HL-60/S4 treated with retinoic acid at 250 ng/mL for 4 days and 3 days (cell line): Measurements from ENCODE around the gene TPRG1L.

Experiments
- in situ Hi-C: fragments of 300-500 bp; cut with MboI; formaldehyde crosslinking; loops from 2 replicates; pipeline ENCODE4 v1.7.0; 2022; ENCODE audit warnings: low sequenced_read_pairs

Gene TPRG1L

DNA sequence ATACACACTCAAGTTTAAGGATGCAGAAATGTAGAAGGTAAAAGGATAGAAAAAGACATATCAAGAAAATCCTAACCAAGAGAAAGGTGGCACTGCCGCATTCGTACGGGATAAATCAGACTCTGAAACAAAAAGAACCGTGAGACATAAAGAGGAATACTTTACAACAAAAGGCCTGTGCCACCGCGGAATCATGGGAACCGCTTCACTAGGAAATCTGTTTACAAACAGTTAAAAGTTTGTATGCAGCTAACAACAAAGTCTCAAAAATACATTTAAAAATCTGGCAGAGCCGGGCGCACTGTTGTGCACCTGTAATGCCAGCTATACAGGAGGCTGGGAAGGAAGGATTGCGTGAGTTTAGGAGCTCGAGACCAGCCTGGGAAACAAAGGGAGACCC, 17.0 kb downstream of the TPRG1L start:
- in situ Hi-C loops = no loop called here

DNA sequence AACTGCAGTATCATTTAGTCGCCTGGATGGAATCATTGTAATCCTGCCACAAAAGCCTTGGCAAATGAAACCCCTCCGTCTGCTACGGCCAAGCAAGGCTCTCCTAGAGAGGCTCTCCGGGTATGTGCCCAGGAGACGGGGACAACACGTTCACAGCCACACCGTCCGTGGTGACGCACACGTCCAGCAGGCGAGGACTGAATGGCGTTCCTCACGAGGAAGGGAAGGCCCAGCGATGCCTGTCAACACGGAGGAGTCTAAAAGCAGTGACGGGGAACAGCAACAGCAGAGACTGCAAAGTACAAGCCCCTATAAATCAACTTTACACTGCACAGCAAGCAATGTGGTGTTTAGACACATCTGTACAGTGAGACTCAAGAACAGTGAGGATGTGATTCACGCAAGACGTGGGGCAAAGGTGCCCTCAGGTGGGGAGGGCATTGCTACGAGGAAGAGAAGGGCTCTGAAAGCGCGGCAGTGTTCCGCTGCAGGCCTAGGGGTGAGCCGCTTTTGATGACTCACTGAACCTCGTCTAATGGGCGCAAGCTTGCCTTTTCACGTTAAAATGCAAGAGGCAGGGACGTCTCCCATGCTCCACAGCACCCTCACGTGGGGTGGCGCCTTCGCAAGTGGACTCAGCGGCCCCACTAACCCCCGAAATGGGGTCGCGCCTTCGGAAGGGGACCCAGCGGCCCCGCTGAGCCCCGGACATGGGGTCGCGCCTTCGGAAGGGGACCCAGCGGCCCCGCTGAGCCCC, 18.3 kb downstream of the TPRG1L start:
- in situ Hi-C loops = no loop called here

DNA sequence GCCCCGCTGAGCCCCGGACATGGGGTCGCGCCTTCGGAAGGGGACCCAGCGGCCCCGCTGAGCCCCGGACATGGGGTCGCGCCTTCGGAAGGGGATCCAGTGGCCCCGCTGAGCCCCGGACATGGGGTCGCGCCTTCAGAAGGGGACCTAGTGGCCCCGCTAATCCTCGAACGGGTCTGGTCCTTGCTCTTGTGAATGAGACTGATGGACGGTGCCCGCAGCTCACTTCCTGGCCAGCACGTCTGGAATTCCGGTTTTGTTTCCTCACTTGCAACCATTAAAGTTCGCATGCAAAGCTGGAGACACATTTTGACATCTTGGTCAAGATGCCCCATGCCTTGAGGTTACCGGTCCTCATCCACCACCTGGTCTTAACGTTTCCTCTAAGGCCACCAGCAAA, 19.5 kb downstream of the TPRG1L start:
- in situ Hi-C loops = no loop called here

DNA sequence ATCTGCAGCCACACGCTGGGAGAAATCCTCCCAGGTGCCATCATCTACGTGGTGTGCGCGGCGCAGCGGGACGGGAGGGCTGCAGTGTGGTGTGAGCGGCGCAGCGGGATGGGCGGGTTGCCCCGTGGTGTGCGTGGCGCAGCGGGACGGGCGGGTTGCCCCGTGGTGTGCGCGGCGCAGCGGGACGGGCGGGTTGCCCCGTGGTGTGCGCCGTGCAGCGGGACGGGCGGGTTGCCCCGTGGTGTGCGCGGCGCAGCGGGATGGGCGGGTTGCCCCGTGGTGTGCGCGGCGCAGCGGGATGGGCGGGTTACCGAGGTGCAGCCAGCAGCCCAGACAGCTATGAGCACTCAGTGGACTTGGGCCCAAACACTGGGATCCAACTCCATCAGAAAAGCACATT, 20.4 kb downstream of the TPRG1L start:
- in situ Hi-C loops = no loop called here

DNA sequence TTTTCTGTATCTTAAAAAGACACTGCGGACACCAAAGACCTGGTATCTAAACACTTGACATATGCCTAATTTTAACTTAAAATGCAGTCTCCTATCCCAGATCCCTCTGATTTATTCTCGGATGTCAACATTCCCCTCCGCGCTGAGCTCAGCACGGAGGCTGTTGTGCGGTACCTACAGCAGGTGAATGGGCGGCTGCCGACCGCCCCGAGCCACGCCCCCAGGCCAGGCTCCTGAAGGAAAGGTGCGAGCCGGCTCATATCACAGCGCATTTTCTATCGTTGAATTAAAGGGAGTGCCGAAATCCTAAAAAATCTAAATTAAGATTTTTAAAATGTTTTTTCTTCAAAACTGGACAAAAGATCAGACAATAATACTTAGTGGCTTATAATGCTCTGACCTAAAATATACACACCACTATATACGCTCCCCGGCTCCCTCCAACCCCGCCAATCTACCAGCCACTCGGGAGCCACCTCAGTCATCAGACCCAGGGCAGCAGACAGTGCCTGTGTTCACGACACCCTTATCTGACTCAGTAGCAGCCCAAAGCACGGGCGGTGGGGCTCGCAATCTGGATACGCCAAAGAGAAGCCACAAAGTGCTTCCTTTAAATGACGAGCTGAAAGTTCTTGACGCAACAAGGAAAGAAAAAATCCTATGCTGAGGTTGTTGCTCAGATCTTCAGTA, 21.0 kb downstream of the TPRG1L start:
- in situ Hi-C loops = no loop called here

DNA sequence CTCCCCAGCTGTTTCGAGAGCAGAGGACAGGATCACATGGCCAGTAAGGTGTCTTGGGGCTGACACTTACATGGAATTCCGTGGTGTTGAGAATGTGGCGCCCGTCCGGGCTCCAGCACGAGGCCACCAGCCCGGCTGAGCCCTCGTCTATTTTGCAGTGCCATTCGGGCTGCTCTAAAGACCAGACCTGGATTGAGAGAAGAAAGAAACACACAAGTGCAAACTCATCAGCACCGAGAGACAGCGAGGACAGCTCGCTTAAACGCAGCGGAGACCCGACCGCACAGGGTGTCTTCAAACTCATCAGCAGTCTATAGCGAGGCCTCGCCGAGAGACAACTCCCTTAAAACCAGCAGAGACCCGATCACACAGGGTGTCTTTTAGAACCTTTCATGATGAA, 21.8 kb downstream of the TPRG1L start:
- in situ Hi-C loops = no loop called here

DNA sequence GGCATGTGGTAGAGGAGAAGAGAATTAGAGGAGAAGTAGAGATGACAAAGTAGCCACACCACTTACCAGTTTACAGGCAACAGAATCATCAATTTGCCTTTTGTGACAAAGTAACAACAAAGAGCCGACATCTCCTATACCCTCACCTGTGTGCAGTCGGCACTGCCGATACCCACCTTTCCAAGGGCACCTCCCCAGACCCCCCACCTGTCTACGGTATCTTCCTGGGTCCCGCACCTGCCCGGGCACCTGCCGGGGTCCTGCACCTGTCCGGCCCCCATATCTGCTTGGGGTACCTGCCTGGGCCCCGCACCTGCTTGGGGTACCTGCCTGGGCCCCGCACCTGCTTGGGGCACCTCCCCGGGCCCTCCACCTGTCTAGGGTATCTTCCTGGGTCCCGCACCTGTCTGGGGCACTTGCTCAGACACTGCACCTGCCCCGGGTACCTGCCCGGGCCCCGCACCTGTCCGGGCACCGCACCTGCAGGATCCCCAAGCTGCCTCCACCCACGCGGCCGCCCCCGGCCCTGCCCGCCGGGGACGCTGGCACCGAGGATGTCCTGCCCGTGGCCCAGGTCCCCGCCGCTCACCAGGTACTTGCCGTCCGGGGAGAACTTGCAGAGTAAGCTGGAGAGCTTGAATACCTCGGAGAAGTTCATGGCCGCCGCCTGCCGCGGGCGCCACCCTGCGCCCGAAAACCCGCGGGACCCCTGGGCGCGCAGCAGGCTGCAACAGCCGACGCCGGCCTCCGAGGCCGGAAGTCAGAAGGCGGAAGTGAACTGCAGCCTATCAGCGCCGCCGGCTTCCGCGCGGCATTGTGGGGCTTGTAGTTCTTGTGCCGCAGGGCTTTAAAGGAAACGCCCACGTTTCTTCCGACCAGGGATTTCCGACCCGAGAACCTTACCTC, 24.8 kb downstream of the TPRG1L start, which contains the start of gene WRAP73:
TSS of gene WRAP73 (minus strand) at position 762 of the 906 bp plus-strand sequence. CDS start at position 658, 104 bp downstream.
- in situ Hi-C loops = no loop called here

DNA sequence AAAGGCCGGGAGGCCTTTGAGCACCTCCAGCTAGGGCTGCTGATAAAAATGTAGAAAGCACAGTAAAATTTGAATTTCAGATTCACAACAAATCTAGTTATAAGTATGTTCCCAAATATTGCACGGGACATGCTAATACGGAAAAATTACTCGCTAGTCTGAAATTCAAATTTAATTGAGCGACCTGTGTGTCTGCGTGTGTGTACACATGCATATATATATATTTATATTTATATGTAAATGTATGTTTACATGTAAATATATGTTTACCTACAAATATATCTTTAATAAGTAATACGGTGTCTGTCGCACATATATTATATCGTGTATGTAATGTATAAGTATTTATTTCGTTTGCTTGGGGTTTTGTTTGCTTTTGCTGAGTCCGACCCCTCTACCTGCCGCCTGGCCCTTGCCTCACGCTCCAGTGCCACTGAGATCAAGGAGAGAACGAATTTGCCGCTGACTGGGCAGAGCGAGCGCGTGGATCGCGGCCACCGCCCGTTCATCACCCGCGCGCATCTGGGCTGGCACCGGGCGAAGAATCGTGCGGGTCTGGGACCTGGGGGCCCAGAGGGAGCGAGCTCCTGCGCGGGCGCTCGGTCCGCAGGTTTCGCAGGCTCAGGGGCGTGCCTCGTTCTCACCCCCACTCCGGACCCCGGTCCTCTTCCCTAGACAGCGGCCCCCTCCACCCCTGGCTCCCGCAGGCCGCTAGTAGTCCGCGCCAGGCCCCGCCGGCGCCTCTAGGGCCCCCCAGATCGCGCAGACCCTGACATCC, 25.6 kb downstream of the TPRG1L start:
- in situ Hi-C loops = no loop called here

DNA sequence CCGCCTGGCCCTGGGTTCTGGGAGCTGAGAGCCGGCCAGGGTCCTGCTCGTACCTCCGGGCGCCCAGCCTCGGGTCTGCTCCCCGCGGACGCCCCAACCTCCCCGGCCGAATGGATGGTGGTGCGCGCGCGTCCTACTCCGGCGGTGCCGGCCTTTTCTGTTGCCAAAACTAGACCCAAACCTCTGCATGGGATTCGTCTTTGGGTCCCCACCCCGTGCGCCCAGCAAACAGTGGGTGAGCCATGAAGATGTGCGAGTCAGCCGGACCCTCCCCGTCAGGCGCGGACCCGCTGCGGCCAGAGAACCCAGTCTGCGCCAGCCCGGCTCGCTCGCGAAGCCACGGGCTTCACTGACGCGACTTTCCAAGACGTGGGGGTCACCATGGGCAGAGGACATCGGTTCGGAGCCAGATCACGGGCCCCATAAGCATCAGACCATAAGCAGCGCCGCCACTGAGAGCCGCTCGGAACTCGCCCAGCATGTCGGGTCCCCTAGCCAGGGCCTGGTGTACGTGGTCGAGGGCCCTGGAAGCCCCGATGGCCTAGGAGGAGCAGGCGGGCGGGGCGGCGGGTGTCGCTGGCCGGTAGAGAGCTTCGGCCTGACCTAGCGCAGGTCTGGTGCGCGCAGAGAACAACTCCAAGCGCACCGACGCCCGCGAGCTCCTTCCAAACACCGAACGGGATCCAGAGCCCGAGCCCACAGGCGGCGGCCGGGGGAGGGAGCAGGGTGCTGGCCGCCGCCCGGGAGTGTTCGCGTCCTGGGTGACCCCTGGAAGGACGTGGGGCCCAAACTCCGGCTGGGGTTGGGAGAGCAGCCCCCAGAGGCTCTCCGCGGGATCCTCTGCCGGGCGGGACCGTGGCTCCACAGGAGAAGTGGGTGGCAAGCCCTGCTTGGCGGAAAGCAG, 26.5 kb downstream of the TPRG1L start:
- in situ Hi-C loops = no loop called here

DNA sequence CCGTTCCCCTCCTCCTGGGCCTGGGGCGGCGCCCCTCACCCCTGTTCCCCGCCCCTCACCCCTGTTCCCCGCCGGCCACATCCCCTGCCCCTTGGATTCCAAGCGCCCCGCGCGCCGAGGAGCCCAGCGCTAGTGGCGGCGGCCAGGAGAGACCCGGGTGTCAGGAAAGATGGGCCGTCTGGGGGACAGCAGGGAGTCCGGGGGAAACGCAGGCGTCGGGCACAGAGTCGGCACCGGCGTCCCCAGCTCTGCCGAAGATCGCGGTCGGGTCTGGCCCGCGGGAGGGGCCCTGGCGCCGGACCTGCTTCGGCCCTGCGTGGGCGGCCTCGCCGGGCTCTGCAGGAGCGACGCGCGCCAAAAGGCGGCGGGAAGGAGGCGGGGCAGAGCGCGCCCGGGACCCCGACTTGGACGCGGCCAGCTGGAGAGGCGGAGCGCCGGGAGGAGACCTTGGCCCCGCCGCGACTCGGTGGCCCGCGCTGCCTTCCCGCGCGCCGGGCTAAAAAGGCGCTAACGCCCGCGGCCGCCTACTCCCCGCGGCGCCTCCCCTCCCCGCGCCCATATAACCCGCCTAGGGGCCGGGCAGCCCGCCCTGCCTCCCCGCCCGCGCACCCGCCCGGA, 27.2 kb downstream of the TPRG1L start, which contains the start of gene TP73:
TSS of gene TP73 (plus strand) at position 587 of the 618 bp plus-strand sequence. CDS start 29,850 bp downstream, outside the sequence.
- in situ Hi-C loops = no loop called here

DNA sequence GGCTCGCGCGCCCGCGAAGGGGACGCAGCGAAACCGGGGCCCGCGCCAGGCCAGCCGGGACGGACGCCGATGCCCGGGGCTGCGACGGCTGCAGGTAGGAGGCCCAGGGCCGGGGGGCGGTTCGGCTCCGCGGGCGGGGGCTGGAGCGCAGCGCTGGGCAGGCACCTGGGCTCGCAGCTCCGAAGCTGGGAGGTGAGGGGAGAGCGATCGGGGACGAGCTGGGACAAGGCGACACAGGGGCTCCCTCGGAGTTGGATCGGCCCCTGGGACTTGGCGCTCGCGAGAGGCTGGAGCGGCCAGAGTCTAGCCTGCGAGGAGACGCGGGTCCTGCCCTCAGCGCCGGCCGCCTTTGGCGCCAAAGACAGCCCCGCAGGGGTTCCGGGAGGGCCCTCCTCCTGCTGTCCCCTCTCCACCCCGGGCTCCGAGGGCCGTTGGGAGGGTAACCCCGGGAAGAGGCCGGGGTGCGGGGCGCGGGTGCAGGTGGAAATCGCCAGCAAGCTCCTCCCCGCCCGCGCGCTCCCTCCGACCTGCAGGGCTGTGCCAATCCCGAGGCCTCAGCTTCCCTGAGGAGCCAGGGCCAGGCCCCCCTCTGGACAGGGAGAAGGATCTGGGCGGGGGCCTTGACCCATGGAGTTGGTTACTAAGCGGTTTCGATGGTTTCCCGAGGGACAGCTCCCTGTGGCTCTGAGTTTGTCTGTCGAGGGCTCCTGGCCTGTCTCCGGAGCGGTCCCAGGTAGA, 27.9 kb downstream of the TPRG1L start:
- in situ Hi-C loops = no loop called here

DNA sequence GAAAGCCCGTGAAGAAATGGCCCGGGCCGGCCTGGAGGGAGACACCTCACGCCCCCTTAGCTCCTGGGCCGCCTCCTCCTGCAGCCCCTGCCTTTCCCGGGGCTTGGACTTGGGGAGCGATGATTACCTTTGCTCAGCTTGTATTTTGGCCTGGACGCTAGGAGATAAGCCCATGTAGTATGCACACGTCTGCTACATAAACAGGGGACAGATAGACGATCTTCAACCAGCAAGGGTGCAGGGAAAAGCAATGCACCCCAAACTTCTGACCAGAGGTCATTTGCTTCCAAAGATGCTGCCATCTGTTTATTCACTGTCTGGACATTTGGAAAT, 28.4 kb downstream of the TPRG1L start:
- in situ Hi-C loops = no loop called here

DNA sequence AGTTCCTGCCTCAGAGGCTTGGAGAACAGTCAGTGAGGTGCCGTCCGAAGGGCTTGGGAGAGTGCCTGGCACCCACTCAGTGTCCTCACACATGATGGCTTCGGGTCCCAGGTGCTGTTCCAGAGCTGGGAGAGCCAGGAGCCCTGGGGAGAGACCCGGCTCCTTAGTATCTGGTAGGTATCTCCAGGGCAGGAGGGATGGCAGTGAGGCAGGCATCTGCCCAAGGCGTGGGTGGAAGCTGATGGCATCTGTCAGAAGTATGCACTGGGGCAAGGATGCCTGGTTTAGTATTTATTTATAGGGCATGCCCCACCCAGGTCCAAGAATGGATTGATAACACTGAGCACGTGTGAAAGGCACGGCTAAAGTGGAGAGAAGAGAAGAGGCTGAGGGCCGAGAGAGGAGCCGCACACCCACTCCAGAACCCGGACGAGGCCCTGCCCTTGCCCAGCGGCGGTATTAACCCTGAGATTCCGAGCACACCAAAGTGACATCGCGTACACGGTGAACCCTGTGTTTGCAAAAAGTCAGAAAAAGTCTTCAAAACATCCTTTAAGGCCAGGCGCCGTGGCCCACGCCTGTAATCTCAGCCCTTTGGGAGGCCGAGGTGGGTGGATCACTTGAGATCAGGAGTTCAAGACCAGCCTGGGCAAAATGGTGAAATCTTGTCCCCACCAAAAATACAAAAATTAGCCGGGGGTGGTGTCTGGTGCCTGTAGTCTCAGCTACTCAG, 29.9 kb downstream of the TPRG1L start:
- in situ Hi-C loops = no loop called here

DNA sequence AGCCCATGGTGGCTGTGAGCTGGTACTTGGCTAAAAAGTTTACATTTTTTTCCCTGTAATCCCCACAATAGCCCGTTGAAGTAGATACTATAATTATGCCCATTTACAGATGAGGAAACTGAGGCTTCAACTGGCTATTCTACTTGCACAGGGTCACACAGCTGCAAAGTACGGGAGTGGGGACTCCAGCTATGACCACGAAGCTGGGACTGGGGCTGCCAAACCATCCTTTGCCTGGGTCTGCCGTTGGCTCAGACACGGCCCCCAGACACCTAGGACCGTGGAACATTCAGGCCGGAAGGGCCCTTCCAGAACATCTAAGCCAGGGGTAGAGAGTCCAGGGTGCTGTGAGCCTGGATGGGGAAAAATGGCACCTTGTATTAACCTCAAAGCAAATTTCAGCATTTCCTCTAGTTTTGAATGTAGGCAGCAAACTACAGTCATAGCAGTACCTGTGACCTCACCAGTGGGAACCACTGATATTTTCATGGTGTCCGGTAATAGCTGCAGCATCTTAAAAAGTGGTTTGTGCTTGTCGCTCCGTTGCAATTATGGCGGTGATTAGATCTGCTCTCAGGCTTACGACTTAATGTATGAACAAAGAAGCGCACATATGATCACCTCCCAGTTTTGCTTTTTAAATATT, 31.8 kb downstream of the TPRG1L start:
- in situ Hi-C loops = no loop called here

DNA sequence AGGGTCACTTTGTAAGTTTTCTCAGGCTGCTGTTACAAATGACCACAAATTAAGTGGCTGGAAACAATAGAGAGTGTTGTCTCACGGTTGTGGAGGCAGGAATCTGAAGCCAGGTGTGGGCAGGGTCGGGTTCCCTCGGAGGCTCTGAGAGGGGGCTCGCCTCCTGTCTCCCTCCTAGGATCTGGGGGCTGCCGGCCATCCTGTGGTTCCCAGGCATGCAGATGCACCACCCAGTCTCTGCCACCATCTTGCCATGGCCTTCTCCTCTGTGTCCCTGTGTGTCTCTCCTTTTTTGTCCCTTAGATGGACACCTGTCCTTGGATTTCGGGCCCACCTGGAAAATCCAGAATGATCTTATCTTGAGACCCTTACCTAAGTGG, 32.3 kb downstream of the TPRG1L start:
- in situ Hi-C loops = no loop called here

DNA sequence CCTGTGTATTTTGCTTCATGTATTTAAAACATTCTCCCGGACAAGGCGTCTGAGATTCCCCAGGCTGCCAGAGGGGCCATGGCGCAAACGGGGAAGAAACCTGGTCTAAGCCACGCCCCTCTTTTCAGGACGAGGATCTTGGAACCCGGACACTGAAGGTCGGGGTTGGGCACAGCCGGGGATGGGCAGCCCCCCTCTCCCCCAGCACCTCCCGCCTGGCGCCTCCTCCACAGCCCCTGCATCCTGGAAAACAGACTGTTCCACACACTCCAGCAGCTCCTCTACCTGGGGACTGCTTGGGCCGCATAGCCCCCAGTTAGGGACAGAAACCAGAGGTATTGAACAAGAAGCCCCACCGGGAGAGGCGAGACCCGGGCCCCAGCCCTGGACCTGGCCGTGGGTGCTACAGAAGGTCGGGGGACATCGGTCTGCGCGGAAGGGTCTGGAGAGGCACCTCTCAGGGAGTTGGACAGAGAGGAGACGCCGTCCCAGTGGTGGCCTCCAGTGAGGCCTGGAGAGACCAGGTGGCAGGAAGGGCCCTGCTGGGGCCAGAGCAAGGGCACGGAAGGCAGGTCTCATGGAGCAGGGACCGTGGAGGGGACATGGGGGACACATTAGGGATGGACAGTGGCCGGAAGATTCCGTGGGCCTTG, 32.9 kb downstream of the TPRG1L start:
- in situ Hi-C loops = no loop called here

DNA sequence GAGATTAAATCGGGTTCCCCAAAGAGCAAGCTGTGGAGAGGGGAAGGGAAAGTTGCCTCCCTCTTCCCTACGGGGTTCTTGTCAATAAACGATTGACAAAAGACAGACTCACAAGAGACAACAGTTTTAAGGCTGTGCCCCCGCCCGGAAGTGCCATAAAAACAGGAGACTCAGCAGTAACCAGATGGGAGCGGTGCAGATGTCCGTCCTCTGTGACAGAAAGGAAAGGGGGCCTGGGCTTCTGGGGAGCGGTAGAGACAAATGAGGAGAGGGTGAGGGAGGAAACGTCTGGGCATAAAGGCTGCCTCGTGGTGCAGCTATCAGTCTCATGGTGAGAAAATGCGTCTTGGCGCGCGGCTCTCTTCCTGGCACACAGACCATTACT, 33.4 kb downstream of the TPRG1L start:
- in situ Hi-C loops = no loop called here
